ENCODE data around the gene ATP9B. TPM values are rescaled to one million over a fixed set of nuclear protein-coding genes. Genes with fewer than 3 reads are reported as not detected.

Gene ATP9B
- total RNA-seq, 1 donor from 2014 or later = 10.8 TPM

DNA sequence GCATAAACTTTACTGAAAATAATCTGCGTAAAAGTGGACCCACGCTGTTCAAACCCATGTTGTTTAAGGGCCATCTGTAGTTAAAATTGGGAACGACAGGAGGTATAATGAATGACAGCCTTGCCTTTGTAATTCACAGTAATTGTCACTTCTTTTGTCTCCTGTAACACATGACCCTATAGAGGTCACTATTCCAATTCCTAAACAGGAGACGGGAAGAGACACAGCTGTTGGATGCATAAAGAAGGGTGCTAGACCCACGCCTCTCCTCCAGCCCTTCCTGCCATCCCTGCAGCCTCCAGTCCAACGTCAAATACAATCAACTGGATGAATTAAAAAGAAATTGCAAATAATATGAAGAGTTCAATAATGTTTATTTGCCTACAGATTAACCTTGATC is 263.5 kb downstream of the ATP9B start:
- H3K4me3 ChIP-seq (ENCODE audit: low read depth, low read length) = no peak overlapping the region
- TF ChIP-seq, protein P1, sequence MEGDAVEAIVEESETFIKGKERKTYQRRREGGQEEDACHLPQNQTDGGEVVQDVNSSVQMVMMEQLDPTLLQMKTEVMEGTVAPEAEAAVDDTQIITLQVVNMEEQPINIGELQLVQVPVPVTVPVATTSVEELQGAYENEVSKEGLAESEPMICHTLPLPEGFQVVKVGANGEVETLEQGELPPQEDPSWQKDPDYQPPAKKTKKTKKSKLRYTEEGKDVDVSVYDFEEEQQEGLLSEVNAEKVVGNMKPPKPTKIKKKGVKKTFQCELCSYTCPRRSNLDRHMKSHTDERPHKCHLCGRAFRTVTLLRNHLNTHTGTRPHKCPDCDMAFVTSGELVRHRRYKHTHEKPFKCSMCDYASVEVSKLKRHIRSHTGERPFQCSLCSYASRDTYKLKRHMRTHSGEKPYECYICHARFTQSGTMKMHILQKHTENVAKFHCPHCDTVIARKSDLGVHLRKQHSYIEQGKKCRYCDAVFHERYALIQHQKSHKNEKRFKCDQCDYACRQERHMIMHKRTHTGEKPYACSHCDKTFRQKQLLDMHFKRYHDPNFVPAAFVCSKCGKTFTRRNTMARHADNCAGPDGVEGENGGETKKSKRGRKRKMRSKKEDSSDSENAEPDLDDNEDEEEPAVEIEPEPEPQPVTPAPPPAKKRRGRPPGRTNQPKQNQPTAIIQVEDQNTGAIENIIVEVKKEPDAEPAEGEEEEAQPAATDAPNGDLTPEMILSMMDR (IDR thresholded peaks at IDR 0.05; ENCODE audit: insufficient read depth, low read length, severe bottlenecking) = no peak
- peaks cover 1% of the 10 kb centered on the region for H3K36me3 ChIP-seq (ENCODE audit: control insufficient read depth, insufficient read depth, low read length)
- DNase-seq (ENCODE audit: low read depth) (no peak), FAIRE-seq (no peak)
- no peaks in the 10 kb centered on the region for H3K27me3 ChIP-seq (ENCODE audit: control insufficient read depth, insufficient read depth, low read length)

DNA sequence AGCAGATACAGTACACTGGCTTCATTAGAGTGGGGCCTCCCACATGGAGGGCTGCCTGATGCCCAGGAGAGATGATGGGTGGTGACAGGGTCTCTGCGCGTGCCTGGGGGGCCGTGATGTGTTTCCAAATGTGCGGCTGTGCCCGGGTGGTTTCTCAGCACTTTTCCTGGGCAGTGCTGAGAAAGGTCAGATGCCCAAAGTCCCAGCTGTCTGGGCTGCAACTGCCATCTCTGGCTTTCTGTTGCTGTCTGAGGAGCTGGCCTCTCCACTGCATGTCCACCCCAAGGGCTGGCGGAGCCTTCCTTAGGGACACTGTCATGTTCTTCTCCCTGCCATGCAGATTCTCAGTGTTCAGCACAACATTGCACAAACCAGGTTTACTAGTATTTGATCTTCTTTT is 263.9 kb downstream of the ATP9B start:
- H3K4me3 ChIP-seq (ENCODE audit: low read depth, low read length) = no peak overlapping the region
- peaks cover 1% of the 10 kb centered on the region for H3K36me3 ChIP-seq (ENCODE audit: control insufficient read depth, insufficient read depth, low read length)
- TF ChIP-seq, protein P1 (IDR thresholded peaks at IDR 0.05; ENCODE audit: insufficient read depth, low read length, severe bottlenecking) = no peak
- no peaks in the 10 kb centered on the region for H3K27me3 ChIP-seq (ENCODE audit: control insufficient read depth, insufficient read depth, low read length)
- FAIRE-seq (no peak), DNase-seq (ENCODE audit: low read depth) (no peak)

DNA sequence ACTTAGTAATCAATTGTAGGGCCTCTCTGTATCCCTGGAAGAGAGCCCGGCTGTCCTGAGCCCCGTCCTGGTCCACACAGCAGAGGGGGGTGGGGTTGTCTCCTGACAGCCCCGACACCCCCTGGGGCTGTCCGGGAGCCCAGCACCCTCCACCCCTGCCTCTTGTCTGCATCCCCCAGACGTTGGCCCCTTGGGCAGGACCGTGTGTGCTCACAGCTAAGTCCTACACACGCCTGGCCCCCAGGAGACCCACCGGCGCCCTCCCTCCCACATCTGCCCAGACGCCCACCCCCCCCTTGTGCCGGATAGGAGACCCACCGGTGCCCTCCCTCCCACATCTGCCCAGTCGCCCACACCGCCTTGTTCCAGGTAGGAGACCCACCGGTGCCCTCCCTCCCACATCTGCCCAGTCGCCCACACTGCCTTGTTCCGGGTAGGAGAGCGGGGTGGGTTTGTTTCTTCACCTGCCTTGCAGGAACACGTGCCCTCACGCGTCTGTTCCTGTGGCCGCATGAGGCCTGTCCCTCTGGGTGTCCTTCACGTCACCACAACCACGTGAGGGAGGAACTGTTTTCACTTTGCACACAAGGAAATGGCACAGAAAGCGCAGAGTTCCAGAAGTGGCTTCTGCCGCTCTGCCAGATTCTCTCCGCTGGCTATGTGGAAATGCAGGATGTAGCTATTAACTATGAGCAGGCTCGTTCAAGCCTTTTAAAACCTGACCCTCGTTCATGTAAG is 265.5 kb downstream of the ATP9B start:
- no peaks in the 10 kb centered on the region for H3K27me3 ChIP-seq (ENCODE audit: control insufficient read depth, insufficient read depth, low read length)
- H3K4me3 ChIP-seq (ENCODE audit: low read depth, low read length) = no peak overlapping the region
- DNase-seq (ENCODE audit: low read depth) = no peak
- peaks cover 1% of the 10 kb centered on the region for H3K36me3 ChIP-seq (ENCODE audit: control insufficient read depth, insufficient read depth, low read length)
- no peak for FAIRE-seq
- TF ChIP-seq, protein P1 (IDR thresholded peaks at IDR 0.05; ENCODE audit: insufficient read depth, low read length, severe bottlenecking) = no peak

DNA sequence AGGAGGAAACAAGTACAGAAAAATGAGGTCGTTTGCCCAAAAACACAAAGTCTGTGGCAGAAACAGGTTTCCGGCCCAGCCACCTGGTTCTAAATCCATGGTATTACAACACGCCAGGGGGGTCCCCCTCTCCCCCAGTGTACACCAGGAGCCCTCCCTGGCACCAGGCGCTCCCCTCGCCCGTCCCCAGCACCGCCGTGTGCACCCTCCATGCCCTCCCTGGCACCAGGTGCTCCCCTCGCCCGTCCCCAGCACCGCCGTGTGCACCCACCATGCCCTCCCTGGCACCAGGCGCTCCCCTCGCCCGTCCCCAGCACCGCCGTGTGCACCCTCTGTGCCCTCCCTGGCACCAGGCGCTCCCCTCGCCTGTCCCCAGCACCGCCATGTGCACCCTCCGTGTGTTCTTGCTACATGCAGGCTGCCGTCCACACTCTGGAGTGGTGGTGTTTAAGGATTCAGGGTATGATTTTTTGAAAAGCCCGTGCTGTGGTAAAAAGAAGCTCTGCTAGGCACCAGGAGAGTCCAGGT is 266.7 kb downstream of the ATP9B start:
- TF ChIP-seq, protein P1 (IDR thresholded peaks at IDR 0.05; ENCODE audit: insufficient read depth, low read length, severe bottlenecking) = no peak
- DNase-seq (ENCODE audit: low read depth) (no peak), FAIRE-seq (no peak)
- Histone ChIP-seq H3K36me3 (ENCODE audit: control insufficient read depth, insufficient read depth, low read length) (peaks cover 1% of the 10 kb centered on the region), H3K27me3 (ENCODE audit: control insufficient read depth, insufficient read depth, low read length) (no peaks in the 10 kb centered on the region), H3K4me3 (ENCODE audit: low read depth, low read length) (no peak overlapping the region)

DNA sequence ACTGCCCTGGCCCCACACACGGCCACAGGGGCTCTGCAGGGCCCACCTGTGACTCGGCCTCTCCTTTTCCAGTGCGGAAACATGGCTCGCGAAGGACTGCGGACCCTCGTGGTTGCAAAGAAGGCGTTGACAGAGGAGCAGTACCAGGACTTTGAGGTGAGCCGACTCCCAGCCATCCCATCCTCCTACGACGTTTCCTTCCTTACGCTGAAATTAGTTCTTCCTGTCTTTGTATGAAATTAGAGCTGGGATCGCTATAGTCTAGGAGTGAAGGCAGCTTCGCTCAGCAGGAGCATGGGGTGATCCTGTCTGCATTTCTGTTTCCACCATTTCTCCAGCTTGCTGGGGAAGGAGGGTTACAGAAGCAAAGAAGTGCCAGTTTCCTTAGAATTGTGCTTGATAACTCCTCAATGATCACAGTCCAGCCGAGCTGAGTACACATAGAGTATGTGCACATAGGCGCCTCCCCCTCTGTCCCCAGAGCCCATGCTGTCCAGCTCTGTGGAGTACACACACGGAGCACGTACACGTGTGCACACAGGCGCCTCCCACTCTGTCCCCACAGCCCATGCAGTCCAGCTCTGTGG is 267.5 kb downstream of the ATP9B start:
- FAIRE-seq (peak; percentile 86), DNase-seq (ENCODE audit: low read depth) (no peak)
- Histone ChIP-seq H3K4me3 (ENCODE audit: low read depth, low read length) (no peak overlapping the region), H3K27me3 (ENCODE audit: control insufficient read depth, insufficient read depth, low read length) (no peaks in the 10 kb centered on the region), H3K36me3 (ENCODE audit: control insufficient read depth, insufficient read depth, low read length) (peaks cover 1% of the 10 kb centered on the region)
- TF ChIP-seq, protein P1 (IDR thresholded peaks at IDR 0.05; ENCODE audit: insufficient read depth, low read length, severe bottlenecking) = no peak
